ENCODE measurements around the gene AIP. TPM values are rescaled to one million over a fixed set of nuclear protein-coding genes. Genes with fewer than 3 reads are reported as not detected.

The AIP gene
- total and polyA plus RNA-seq, 9 of the 15 experiments (the other 6 are each of a cell fraction or from before 2014, with no cell fraction given): 5.2 to 92.5 (median 52.7) TPM

GRCh38 chr11:67505605-67506396 is 23.0 kb downstream of the AIP start (continued):
- TF ChIP-seq SMARCA4 (IDR thresholded peaks at IDR 0.05) (no peak), SAP30 (IDR thresholded peaks at IDR 0.05; ENCODE audit: borderline replicate concordance, insufficient read depth, low read depth, low read length, poor library complexity, severe bottlenecking) (no peak), ZNF24 (IDR thresholded peaks at IDR 0.05) (no peak), ZKSCAN1 (IDR thresholded peaks at IDR 0.05; ENCODE audit: low read depth, low read length) (no peak), EP300 (IDR thresholded peaks at IDR 0.05; ENCODE audit: low read length) (no peak), RFX7 (CRISPR knock-in tag; IDR thresholded peaks at IDR 0.05) (no peak), CXXC5 (CRISPR knock-in tag; IDR thresholded peaks at IDR 0.05) (peak; percentile 35; the same call in 1 of the 2 replicates), ZNF445 (CRISPR knock-in tag; IDR thresholded peaks at IDR 0.05; ENCODE audit: low read depth) (no peak; the same call in 1 of the 2 replicates), XRCC4 (IDR thresholded peaks at IDR 0.05; ENCODE audit: extremely low read depth, insufficient read depth, insufficient read length) (no peak), ELF4 (CRISPR knock-in tag; IDR thresholded peaks at IDR 0.05) (no peak), CREBBP (IDR thresholded peaks at IDR 0.05; ENCODE audit: low read depth, low read length) (no peak), ZFPM2 (CRISPR knock-in tag; IDR thresholded peaks at IDR 0.05) (no peak), ZNF766 (CRISPR knock-in tag; conservative IDR thresholded peaks at IDR 0.05) (0 out of 2 replicates have a peak, but pooled peaks have one; percentile 0), TAF1 (IDR thresholded peaks at IDR 0.05; ENCODE audit: control insufficient read depth, extremely low read depth, insufficient read depth, low read length, severe bottlenecking) (no peak), ZNF184 (CRISPR knock-in tag; IDR thresholded peaks at IDR 0.05) (no peak), NR4A1 (CRISPR knock-in tag; IDR thresholded peaks at IDR 0.05) (no peak), NR4A1 (tag; IDR thresholded peaks at IDR 0.05) (peak; percentile 51; the same call in 1 of the 2 replicates), ARID1B (IDR thresholded peaks at IDR 0.05) (no peak), NCOA4 (IDR thresholded peaks at IDR 0.05; ENCODE audit: partially characterized antibody) (no peak), ZBTB5 (IDR thresholded peaks at IDR 0.05) (no peak), ZBTB49 (CRISPR knock-in tag; IDR thresholded peaks at IDR 0.05; ENCODE audit: borderline replicate concordance) (no peak), KHSRP (IDR thresholded peaks at IDR 0.05) (no peak), CTCF (IDR thresholded peaks at IDR 0.05 in 2 of 3, conservative IDR thresholded peaks at IDR 0.05 in 1 of 3; ENCODE audit: insufficient read depth in 2 of 3, low read depth in 1 of 3, low read length in 3 of 3) (peak; percentile 94 to 97 (median 96))

Measured in K562 (cell line).